GM19193 (cell line): Measurements from ENCODE around the gene P2RX5.

ENCODE experiments used
- POLR2A ChIP-seq: IDR thresholded peaks from 4 replicates; pipeline ENCODE4 v1.6.1; 2011; ENCODE audit not compliant: insufficient read depth, insufficient read length; ENCODE audit errors: extremely low read depth

P2RX5 gene

DNA sequence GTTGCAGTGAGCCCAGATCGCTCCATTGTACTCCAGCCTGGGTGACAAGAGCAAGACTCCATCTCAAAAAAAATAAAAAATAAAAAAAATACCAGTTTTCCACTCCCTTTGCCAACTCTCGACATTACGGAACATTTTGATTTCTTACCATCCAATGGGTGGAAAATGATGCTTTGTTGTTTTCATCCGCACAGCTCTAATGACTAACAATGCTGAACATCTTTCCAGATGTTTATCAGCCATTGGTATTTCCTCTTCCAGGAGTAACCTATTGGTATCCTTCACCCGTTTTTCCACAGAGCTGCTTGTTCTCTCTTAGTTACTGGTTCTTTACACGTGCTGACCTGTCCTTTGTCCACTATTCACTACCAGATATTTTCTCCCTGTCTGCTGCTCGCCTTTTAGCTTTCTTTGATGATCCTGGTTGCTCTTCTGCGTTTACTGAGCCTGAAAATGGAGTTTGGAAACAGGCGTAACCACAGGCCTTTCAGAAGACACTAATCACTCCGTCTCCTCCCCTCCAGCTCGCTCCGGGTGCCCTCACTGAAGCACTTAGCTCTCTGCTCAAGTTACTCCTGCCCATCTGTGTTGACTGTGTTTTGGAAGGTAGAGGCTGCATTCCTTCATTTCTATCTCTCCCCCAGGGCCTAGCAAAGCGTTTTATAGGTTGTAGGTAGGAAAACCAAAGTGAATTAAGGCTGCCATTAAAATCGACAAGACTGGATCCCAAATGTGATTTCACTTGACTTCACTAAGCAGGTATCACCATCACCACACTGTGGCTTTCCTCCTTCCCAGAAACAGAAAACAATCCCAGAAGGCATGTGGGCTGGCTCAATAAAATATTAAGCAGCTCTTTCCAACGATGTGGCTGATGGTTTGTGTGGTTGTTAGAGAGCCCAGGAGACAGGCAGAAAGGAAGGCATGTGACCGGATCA lies 68.9 kb downstream of the P2RX5 start:
- no peak for TF ChIP-seq POLR2A
